ENCODE measurements around the gene CSNK1D.

CSNK1D gene

GRCh38 chr17:82226809-82227628 is 46.5 kb downstream of the CSNK1D start:
- no peak for DNase-seq

GRCh38 chr17:82226146-82226808 is 47.2 kb downstream of the CSNK1D start:
- no peak for DNase-seq

- DNase-seq, result no peak
Measured at GRCh38 chr17:82225368-82226029, 48.0 kb downstream of the CSNK1D start.

GRCh38 chr17:82224666-82225065 is 48.8 kb downstream of the CSNK1D start:
- DNase-seq, result no peak

- DNase-seq, result no peak
Measured at GRCh38 chr17:82223517-82223916, 50.0 kb downstream of the CSNK1D start.

DNA sequence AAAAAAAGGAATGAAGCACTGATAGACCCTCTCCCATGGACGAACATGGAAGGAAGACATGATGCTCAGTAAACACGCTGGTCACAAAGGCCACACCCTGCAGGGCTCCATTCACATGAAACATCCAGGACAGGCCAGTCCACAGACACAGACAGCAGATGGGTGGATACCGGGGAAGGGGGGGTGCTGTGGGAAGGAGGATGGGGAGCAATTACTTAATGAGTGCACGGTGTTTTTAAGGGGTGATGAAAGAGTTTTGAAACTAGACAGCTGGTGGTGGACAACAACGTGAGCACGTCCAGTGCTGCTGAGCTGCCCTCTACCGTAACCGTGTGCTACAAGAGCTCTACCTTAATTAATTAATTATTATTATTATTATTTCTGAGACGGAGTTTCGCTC is 50.7 kb downstream of the CSNK1D start:
- DNase-seq, result no peak

GRCh38 chr17:82221341-82221902 is 52.1 kb downstream of the CSNK1D start:
- DNase-seq, result no peak

- no peak for DNase-seq
Measured at GRCh38 chr17:82219753-82220709, 53.5 kb downstream of the CSNK1D start.

DNA sequence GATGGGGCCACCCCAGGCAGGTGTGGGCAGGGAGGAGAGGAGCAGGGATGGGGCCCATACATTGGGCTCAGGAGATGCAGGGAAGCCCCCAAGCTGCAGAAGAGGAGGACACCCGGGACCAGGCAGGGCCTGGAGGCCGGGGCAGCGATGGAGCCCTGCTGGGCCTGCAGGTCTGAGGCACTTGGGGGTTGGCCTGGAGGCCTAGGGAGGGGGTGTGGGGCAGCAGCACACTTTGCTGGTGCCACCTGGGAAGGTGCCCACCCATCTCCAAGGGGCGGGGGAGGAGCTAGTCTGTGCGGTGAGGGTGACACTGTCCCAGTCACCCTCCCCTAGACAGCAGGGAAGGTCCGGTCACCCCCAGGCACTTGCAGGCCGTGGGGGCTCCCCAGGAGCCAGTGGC is 54.4 kb downstream of the CSNK1D start:
- no peak for DNase-seq

- no peak for DNase-seq
Measured at GRCh38 chr17:82218349-82219075, 55.0 kb downstream of the CSNK1D start.

DNA sequence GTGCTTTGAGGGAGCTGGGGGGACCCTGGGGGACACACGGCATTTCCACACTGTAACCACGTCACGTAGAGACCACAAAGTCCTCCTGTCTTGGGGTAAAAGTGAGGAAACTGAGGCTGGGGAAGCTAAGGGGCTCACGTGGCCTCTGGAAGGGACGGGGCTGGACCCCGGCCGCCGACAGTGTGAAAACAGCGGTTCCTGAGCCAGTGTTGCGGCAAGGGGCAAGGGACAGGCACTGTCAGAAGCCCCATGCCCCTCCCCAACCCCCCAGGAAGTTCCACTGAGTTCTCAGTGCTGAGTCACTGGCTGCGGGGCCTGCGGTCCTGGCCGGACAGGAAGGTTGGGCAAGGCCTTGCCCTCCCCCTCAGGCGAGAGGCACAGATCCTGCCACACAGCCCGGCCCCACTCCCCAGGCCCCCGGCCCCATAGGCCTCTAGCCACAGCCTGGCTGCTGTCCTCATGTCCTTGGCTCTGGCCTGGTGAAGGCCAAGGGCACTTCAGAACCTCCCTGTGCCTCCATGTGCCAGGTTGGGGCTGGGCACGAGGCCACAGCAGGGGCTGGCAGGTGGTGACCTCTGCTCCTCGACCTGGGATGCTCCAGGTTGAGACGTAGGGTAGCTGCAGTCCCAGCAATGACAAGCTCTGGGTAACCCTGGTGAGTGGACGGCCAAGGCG is 55.8 kb downstream of the CSNK1D start:
- no peak for DNase-seq

DNA sequence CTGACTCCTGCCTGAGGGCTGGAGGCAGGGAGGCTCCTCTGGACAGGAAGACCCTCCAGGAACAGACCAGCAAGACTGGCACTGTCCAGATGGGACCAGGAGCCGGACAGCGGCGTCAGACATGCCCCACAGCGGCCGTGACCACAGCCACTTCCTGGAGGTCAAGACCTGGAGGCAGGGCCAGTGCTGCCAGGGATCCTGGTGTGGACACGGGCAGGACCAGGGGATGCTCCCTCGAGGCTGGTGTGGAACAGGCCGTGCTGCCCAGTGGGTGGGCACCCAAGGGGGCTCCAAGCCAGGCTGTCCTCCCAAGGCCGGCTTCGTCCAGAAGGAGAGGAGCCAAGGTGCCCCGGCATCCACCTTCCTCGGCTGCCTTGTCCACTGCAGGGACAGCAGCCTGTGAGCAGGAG is 56.4 kb downstream of the CSNK1D start:
- DNase-seq, result no peak

- no peak for DNase-seq
Measured at GRCh38 chr17:82216301-82217119, 57.0 kb downstream of the CSNK1D start.

DNA sequence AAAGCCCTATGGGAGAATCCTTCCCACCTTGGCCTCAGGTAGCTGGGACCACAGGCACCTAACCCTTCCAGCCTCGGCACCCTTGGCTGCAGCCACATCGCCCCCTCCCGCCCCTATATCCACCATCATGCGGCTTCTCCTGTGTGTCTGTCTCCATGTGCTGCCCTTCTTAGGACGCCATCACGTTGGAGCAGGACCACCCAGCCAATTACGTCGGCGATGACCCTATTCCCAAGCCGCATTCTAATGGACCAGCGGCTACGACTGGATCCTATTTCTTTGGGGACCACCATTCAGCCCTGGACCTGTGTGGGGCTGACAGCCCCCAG is 57.6 kb downstream of the CSNK1D start:
- no peak for DNase-seq

- no peak for DNase-seq
Measured at GRCh38 chr17:82215095-82215971, 58.2 kb downstream of the CSNK1D start.

GRCh38 chr17:82214012-82214628 is 59.4 kb downstream of the CSNK1D start:
- no peak for DNase-seq

GRCh38 chr17:82213251-82214011 is 60.1 kb downstream of the CSNK1D start:
- no peak for DNase-seq

All from DMS79 treated with DMSO at 0.1 percent for 48 hours (cell line).